GM18867 (cell line): ENCODE measurements around the gene COL6A2.
"Not testable (repeated sequence)": the region's sequence is repeated elsewhere in the genome, so short reads cannot be mapped to it uniquely, and the experiment has no call there.

Experiments
- ATAC-seq: cut with Tn5 transposase; IDR thresholded peaks from one replicate; pipeline ENCODE4 v1.9.1; 2021; ENCODE audit warnings: mild to moderate bottlenecking, moderate library complexity; ENCODE audit not compliant: unreplicated experiment

The COL6A2 gene

GRCh38 chr21:46097336-46098293 is at the start of gene COL6A2:
TSS of gene COL6A2 (plus strand) at chr21:46098112.
- ATAC-seq: no peak

GRCh38 chr21:46048926-46049889 is 48.7 kb upstream of the COL6A2 start:
- ATAC-seq: no peak

GRCh38 chr21:46049890-46050667 is 47.8 kb upstream of the COL6A2 start:
- no peak for ATAC-seq

GRCh38 chr21:46050668-46051378 is 47.1 kb upstream of the COL6A2 start:
- ATAC-seq: no peak

- ATAC-seq: no peak
Observed at GRCh38 chr21:46051379-46051770, 46.5 kb upstream of the COL6A2 start.

GRCh38 chr21:46051821-46052675 is 45.9 kb upstream of the COL6A2 start:
- ATAC-seq: no peak

- no peak for ATAC-seq
Observed at GRCh38 chr21:46052703-46053651, 44.9 kb upstream of the COL6A2 start.

GRCh38 chr21:46054031-46054430 is 43.9 kb upstream of the COL6A2 start:
- no peak for ATAC-seq

GRCh38 chr21:46054451-46054881 is 43.4 kb upstream of the COL6A2 start:
- no peak for ATAC-seq

- ATAC-seq: no peak
Observed at GRCh38 chr21:46055863-46056281, 42.0 kb upstream of the COL6A2 start.

- no peak for ATAC-seq
Observed at GRCh38 chr21:46056450-46056903, 41.4 kb upstream of the COL6A2 start.

GRCh38 chr21:46057111-46057709 is 40.7 kb upstream of the COL6A2 start:
- no peak for ATAC-seq

GRCh38 chr21:46057710-46058241 is 40.1 kb upstream of the COL6A2 start:
- no peak for ATAC-seq

- ATAC-seq: no peak
Observed at GRCh38 chr21:46058431-46059145, 39.3 kb upstream of the COL6A2 start.

- no peak for ATAC-seq
Observed at GRCh38 chr21:46059195-46059594, 38.7 kb upstream of the COL6A2 start.

GRCh38 chr21:46059711-46060455 is 38.0 kb upstream of the COL6A2 start:
- not testable (repeated sequence) for ATAC-seq
